ENCODE results near the gene LTB4R2.
A peak's percentile ranks its signal among the peaks of the same experiment; 100 is the strongest.
"Not testable (repeated sequence)": the region's sequence is repeated elsewhere in the genome, so short reads cannot be mapped to it uniquely, and the experiment has no call there.

Gene LTB4R2

GRCh38 chr14:24321212-24321975, 11.5 kb downstream of the LTB4R2 start:
- no peak for DNase-seq

GRCh38 chr14:24322672-24323071, 12.7 kb downstream of the LTB4R2 start:
- no peak for DNase-seq

- no peak for DNase-seq
Observed at GRCh38 chr14:24323341-24323740, 13.4 kb downstream of the LTB4R2 start.

GRCh38 chr14:24324024-24324423, 14.1 kb downstream of the LTB4R2 start:
- no peak for DNase-seq

- DNase-seq, result no peak
Observed at GRCh38 chr14:24325041-24325530, 15.1 kb downstream of the LTB4R2 start.

- DNase-seq, result no peak
Observed at GRCh38 chr14:24325963-24326362, 16.0 kb downstream of the LTB4R2 start.

GRCh38 chr14:24327303-24327702, 17.4 kb downstream of the LTB4R2 start:
- DNase-seq, result no peak

GRCh38 chr14:24327914-24328313, 18.0 kb downstream of the LTB4R2 start:
- not testable (repeated sequence) for DNase-seq

- DNase-seq, result no peak
Observed at GRCh38 chr14:24329073-24329663, 19.2 kb downstream of the LTB4R2 start.

- DNase-seq, result peak in 1 of 2 donors; percentile 33
Observed at GRCh38 chr14:24329736-24330135, 19.8 kb downstream of the LTB4R2 start.

- DNase-seq, result no peak
Observed at GRCh38 chr14:24330973-24331674, 21.2 kb downstream of the LTB4R2 start.

- no peak for DNase-seq
Observed at GRCh38 chr14:24331731-24332267, 21.9 kb downstream of the LTB4R2 start.

GRCh38 chr14:24332268-24332993, 22.5 kb downstream of the LTB4R2 start:
- DNase-seq, result peak; percentile 72 to 77

- DNase-seq, result no peak
Observed at GRCh38 chr14:24334431-24335291, 24.7 kb downstream of the LTB4R2 start, which contains the start of gene ADCY4. Gene ADCY4, minus strand, starts transcription at chr14:24335071. Its CDS starts 419 bp downstream, at chr14:24334652.

- no peak for DNase-seq
Observed at GRCh38 chr14:24335461-24336171, 25.7 kb downstream of the LTB4R2 start.

- DNase-seq, result no peak
Observed at GRCh38 chr14:24337144-24337823, 27.3 kb downstream of the LTB4R2 start.

GRCh38 chr14:24337824-24338175, 27.9 kb downstream of the LTB4R2 start:
- DNase-seq, result no peak

- no peak for DNase-seq
Observed at GRCh38 chr14:24338843-24339242, 28.9 kb downstream of the LTB4R2 start.

GRCh38 chr14:24339284-24340151, 29.6 kb downstream of the LTB4R2 start, which contains the start of gene RIPK3:
Gene RIPK3, minus strand, starts transcription at chr14:24339991. Its CDS starts 165 bp downstream, at chr14:24339826.
- peak; percentile 52 to 57 for DNase-seq

Measured in stimulated activated CD4-positive, alpha-beta T cell treated with anti-CD3 and anti-CD28 coated beads, Interleukin-2, amount 100 ng/mL, for 48 hours (primary cell).